NK-92 (cell line): ENCODE data around the gene PGAM2.
"Not testable (repeated sequence)": the region's sequence is repeated elsewhere in the genome, so short reads cannot be mapped to it uniquely, and the experiment has no call there.

Experiments
- DNase-seq: peaks from one replicate; lab custom pipeline; 2025; ENCODE audit not compliant: unreplicated experiment; lab: John Stamatoyannopoulos, UW

Gene PGAM2

DNA sequence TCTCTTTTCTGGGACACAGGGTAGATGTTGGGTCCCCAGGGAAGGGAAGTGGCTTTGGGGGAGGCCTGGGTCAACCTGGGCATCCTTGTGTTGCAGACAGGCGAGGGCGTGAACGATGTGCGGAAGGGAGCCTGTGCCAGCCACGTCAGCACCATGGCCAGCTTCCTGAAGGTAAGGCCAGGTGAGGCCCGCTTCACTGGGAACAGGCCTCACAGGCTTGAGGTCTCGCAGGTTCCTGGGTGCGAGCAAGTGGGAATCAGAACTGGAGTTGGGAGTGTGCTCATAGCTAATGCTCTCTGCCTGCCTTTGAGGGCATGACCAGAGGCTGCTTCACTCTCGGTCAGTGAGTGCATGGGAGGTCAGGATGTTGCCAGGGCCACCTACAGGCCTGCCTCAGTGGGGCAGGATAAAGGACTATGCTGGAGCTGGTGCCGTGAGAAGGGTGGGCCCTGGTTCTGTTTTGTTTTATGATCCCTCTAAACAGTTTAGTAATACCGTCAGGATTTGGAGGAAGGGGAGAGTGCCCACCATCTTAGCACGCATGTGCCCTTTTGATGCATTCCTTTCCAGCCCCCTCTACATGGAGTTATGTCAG lies 12.5 kb downstream of the PGAM2 start:
- DNase-seq = no peak

- no peak for DNase-seq
These were observed 13.7 kb downstream of the PGAM2 start for GRCh38 chr7:44051611-44052220.

DNA sequence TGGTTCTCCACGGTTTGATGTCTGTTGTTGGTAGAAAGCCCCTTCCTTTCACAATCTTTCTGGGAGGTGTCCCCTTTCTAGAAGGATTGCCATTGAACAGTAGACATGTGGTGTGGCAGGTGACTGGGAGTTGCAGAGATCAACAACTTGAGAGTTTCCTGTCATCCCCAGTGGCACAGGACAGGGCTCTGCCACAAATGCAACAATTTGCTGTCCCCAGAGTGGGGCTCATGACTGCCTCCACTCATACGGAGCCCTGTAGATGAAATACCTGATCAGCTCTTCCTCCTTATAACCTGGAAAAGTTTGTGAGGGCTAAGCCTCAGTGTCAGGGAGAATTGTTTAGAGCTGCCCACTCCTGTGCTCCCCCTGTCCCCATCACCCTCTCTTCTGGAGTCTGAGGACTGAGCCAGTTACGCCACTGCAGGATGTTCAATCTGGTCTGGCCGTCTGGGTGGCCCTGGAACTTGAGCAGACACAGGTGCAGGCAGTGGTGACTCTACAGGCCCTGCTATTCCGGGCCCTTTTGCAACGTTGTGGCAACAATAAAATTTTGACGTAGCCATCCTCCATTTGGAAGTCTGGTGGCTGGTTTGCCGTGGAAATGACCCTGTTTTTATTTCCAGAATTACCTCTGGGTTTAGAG lies 14.3 kb downstream of the PGAM2 start:
- no peak for DNase-seq

GRCh38 chr7:44050121-44050914 lies 15.0 kb downstream of the PGAM2 start:
- no peak for DNase-seq

DNA sequence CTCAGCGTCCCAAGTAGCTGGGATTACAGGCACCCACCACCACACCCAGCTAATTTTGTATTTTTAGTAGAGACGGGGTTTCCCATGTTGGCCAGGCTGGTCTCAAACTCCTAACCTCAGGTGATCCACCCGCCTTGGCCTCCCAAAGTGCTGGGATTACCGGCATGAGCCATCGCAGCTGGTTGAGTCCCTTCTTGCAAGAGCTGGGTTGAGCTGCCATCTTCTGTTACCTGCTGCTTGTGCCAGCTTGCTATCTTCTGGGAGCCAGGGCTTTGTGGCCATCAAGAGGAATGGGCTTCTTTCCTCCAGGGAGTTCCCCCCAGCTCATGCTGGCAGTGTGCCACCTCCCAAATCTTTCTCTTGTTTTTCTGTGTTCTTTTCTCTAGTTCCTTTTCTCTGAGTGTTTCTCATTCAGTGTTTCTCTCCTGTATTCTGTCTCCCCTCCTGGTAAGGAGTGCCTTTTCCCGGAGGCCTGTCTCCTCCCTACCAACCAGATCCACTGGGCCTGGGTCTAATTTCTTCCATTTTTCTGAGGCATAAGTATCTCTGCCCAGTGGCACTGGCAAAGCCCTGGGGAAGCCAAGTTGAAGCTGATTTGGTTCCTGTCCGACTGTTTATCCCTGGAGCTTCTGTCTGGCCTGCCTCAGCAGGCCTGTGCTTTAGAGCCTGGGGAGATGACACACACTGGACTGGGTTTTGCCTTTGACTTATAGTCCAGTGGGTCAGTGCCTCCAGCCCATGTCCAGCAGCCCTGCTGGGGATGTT lies 17.2 kb downstream of the PGAM2 start:
- no peak for DNase-seq

GRCh38 chr7:44046321-44047061 lies 18.9 kb downstream of the PGAM2 start:
- no peak for DNase-seq

DNA sequence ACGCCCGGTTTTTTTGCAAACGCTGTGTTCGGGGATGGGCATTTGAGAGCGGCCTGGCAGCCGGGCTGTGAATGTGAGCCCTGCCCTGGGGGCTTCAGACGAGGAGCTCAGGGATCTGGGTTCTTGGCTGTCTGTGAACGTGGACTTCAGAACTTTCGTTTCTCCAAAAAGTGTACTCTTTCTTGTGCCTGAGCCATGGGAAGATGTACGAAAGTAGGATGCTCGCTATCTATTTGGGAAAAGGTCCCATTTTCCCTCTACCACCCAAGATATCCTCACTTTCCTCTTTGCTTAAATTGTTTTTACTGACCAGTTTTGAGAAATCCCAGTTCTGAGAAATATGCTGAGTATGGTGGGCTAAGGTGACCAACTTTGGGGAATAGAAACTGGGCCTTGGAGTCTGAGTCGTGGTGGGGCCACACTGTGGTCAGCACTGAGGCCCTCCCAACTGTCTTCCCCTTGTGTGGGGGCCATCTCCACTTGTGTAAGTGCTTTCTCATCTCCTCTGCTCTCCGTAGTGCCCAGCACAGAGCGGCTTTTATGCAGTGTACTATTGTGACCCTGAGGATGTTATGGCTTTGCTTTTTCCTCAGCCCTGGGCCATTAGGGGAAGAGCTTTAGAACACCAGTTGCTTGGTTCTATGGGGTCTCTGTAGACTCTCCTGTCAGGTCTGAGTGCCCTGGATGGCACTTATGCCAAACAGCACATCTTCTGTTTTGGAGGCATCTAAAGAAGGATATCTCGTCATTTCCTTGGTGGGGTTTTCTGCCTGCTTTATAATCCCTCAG lies 19.9 kb downstream of the PGAM2 start:
- no peak for DNase-seq

DNA sequence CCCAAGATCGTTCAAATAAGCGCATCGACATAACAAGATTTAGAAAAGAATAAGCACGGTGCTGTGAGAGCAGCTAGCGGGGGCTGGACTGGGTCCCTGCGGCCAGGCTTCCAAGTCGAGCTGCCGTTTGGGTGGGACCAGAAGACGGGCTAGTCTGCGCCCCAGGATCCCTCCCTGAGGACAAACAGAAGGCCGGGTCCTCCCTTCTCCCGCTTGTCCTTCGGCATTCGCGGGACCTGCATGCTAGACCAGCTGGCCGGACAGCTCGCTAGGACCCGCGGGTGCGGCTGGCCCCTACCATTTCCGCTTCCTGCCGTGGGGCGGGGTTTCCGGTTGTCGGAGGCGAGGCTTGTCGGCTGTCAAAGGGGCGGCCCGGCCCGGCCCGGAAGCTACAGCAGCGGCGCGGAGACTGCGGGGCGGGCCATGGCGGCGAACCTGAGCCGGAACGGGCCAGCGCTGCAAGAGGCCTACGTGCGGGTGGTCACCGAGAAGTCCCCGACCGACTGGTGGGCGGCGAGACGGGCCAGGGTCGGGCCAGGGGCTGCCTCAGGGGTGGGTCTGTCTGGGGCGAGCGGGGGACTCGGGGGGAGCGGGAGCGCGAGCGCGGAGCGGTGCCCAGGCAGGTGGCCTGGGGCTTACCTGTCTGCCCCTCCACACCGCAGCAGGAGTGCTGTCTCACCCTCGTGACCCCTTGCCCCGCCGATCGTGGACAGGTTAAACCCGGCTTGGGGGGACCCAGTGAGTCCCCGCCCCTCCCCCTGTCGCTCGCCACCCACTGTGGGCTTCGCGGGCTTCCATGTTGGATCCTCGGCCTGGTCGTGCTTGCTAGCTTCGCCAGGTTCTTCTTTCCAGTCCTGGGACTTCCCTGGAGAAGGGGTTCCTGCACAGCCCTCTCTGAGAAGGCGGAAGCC lies 20.8 kb downstream of the PGAM2 start, which contains the start of gene DBNL:
TSS of gene DBNL (plus strand) at position 388 of the 911 bp plus-strand sequence. CDS start at position 424, 36 bp downstream.
- DNase-seq = peak; percentile 24

DNA sequence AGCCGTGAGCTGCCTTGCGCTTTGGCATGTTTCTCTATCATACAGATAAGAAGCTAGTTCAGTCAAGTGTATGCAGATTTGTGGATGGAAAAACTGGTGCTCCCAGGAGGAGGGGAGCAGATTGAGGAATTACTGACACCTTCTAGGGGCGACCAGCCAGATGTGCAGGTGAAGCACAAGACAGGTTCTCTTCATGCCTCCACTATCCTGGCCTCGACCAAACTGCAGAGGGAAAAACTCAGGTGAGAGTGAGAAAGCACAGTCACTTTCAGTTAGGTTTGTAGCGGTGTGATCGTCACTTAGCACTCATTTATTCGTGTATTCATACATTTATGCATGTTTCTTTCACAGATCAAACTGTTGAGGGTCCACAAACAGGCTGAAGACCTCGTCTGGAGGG lies 21.5 kb downstream of the PGAM2 start:
- DNase-seq = no peak

DNA sequence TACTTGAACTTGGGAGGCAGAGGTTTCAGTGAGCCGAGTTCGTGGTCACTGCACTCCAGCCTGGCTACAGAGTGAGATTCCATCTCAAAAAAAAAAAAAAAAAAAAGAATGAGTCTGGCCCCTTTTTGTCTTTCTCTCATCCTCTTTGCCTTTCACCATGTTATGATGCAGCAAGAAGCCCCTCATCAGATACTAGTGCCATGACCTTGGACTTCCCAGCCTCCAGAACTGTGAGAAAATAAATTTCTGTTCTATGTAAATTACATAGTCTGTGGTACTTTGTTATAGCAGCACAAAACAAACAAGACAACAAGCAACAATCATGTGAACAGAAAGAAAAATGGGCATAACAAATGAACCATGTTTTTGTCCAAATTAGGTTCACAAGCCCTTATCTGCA lies 23.1 kb downstream of the PGAM2 start:
- no peak for DNase-seq

DNA sequence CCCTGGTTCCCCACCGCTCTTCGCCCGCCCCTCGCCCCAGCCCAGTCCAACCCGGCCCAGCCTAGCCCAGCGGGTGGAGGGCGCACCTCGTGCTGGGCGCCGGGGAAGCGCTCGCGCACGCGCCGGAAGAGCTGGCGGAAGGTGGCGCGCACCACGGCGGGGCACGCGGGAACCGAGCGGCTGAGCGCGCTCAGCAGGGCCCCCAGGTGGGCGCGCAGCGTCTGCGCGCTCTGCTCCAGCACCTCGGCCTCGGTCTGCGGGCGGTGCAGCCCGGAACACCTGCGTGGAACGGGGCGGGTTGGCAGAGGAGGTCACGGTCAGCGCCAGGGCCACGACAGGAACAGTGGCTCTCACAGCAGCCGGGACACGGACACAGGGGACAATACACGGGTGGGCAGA lies 24.9 kb downstream of the PGAM2 start:
- not testable (repeated sequence) for DNase-seq

- not testable (repeated sequence) for DNase-seq
These were observed 25.4 kb downstream of the PGAM2 start for GRCh38 chr7:44039800-44040492.

GRCh38 chr7:44038961-44039558 lies 26.3 kb downstream of the PGAM2 start:
- not testable (repeated sequence) for DNase-seq

DNA sequence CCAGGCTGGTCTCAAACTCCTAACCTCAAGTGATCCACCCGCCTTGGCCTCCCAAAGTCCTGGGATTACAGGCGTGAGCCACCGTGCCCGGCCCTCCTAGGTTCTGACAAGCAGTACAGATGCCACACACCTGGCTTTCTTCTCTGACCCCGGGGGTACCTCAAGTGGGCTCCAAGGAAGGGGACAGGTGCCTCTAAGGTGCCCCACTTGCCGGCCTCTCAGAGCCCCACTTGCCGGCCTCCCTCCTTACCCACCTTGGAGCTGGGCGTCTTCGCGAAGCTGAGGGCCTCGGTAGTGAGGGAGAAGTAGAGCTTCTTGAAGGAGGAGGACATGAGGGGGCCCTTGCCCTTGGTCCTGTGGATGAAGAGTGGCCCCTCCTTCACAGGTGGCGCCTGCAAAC lies 26.8 kb downstream of the PGAM2 start:
- not testable (repeated sequence) for DNase-seq

GRCh38 chr7:44037951-44038350 lies 27.4 kb downstream of the PGAM2 start:
- not testable (repeated sequence) for DNase-seq

GRCh38 chr7:44036364-44036763 lies 29.0 kb downstream of the PGAM2 start:
- DNase-seq = not testable (repeated sequence)
